H1 (cell line): Measurements from ENCODE around the gene NDUFAF8. TPM values are rescaled to one million over a fixed set of nuclear protein-coding genes. Genes with fewer than 3 reads are reported as not detected.

Source experiments
- ASH2L ChIP-seq: fragments of 200-600, 300-600 bp; sonication (generic); IDR thresholded peaks from one replicate; pipeline ENCODE4 v1.7.1; 2017; ENCODE audit warnings: low read length
- CBX8 ChIP-seq: fragments of 300-800, 300-1000 bp; sonication (generic); IDR thresholded peaks from 2 replicates; pipeline ENCODE4 v1.7.1; 2016; ENCODE audit warnings: low read depth, low read length, borderline replicate concordance
- EGR1 ChIP-seq: IDR thresholded peaks from 2 replicates; pipeline ENCODE4 v1.6.1; 2011; ENCODE audit warnings: low read depth, low read length, borderline replicate concordance
- EP300 ChIP-seq, 2 experiments: IDR thresholded peaks; 1 replicate in 1 of 2; 2 replicates in 1 of 2; pipeline ENCODE4 v1.6.1; 2011 to 2012; ENCODE audit warnings: low read depth in 2 of 2, low read length in 2 of 2, mild to moderate bottlenecking in 2 of 2, borderline replicate concordance in 1 of 2, inconsistent platforms in 1 of 2, moderate library complexity in 1 of 2
- FOSL1 ChIP-seq: IDR thresholded peaks from 2 replicates; pipeline ENCODE4 v1.6.1; 2011; ENCODE audit warnings: mild to moderate bottlenecking, low read depth, low read length, moderate library complexity; ENCODE audit not compliant: insufficient read depth
- RFX5 ChIP-seq: IDR thresholded peaks from 2 replicates; pipeline ENCODE4 v1.6.1; 2011; ENCODE audit warnings: low read depth, low read length, improper control_type of control experiment, borderline replicate concordance
- SIRT6 ChIP-seq: IDR thresholded peaks from one replicate; pipeline ENCODE4 v1.7.1; 2012; ENCODE audit warnings: low read length, inconsistent platforms
- SUZ12 ChIP-seq: fragments of 200-600 bp; sonication (generic); IDR thresholded peaks from 2 replicates; pipeline ENCODE4 v1.6.1; 2012; ENCODE audit warnings: mild to moderate bottlenecking, inconsistent platforms, low read length, moderate library complexity, mixed read lengths
- ZNF274 ChIP-seq: IDR thresholded peaks from 2 replicates; pipeline ENCODE4 v1.7.0; 2012; ENCODE audit warnings: low read length, borderline replicate concordance; ENCODE audit errors: extremely low read depth
- polyA plus RNA-seq, 7 experiments: library from polyadenylated mRNA; depleted of rRNA in 3 of 7; stranded (reverse) in 5 of 7; unstranded in 2 of 7; fragments of >200 nt in 5 of 7; fragments of 200-250 nt in 2 of 7; gene quantifications; 1 replicate in 5 of 7; 2 replicates in 1 of 7; 4 replicates in 1 of 7; pipeline versions ENCODE4 v1.2.1 to v1.2.3, GENCODE V29; 2011 to 2013; ENCODE audit warnings: missing spikeins in 2 of 7, mixed read lengths in 2 of 7
- total RNA-seq: library from RNA; stranded (reverse); fragmentation: NEBNext Ultra II Directional; extraction: Animal tissue kit (Norgen Biotek cat#: 25700); gene quantifications from 2 replicates; pipeline ENCODE4 v1.2.1, GENCODE V29; 2021
- TF ChIP-seq, protein P1 (sequence below): fragments of 300-600 bp; sonication (generic); IDR thresholded peaks from 2 replicates; pipeline ENCODE4 v1.7.1; 2012; ENCODE audit warnings: low read length, moderate library complexity, mild to moderate bottlenecking, inconsistent platforms; ENCODE audit not compliant: insufficient replicate concordance

The NDUFAF8 gene
- total and polyA plus RNA-seq, 2 of the 8 experiments (the other 6 are each of a cell fraction or from before 2014, with no cell fraction given) = 48.9 to 91.1 TPM

DNA sequence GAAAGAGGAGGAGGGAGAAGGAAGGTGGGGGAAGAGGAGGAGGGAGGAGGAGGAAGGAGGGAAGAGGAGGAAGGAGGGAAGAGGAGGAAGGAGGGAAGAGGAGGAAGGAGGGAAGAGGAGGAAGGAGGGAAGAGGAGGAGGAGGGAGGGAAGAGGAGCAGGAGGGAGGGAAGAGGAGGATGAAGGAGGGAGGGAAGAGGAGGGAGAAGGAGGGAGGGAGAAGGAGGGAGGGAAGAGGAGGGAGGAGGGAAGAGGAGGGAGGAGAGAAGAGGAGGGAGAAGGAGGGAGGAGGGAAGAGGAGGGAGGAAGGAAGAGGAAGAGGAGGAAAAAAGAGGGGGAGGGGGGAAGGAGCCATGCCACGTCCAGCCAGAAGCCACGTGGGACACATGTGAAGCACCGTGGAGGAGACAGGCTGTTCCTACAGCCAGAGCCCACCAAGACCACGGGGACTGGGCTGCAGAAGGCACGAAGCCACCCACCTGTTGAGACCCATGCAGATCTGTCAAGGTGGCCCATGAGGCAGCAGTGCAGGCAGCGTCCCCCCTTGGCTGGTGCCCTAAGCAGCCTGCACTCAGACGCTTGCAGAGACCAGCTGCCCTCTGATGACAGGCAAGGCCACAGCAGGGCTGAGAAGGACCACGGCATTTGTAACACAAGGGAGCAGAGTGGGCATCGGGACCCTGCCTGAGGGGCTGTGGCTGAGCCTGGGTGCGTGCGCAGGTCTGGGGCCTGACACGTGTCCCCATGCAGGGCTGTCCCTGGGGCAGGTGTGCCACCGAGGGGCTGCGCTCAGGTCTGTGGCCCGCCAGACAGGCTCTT is 10.3 kb downstream of the NDUFAF8 start (continued):
- TF ChIP-seq EP300 (IDR thresholded peaks at IDR 0.05; ENCODE audit: borderline replicate concordance in 1 of 2, low read depth in 2 of 2, low read length in 2 of 2) = no peak
- no peak for TF ChIP-seq FOSL1
- no peak for TF ChIP-seq CBX8
- no peak for TF ChIP-seq EGR1
- TF ChIP-seq ZNF274 = no peak
- TF ChIP-seq, protein P1, sequence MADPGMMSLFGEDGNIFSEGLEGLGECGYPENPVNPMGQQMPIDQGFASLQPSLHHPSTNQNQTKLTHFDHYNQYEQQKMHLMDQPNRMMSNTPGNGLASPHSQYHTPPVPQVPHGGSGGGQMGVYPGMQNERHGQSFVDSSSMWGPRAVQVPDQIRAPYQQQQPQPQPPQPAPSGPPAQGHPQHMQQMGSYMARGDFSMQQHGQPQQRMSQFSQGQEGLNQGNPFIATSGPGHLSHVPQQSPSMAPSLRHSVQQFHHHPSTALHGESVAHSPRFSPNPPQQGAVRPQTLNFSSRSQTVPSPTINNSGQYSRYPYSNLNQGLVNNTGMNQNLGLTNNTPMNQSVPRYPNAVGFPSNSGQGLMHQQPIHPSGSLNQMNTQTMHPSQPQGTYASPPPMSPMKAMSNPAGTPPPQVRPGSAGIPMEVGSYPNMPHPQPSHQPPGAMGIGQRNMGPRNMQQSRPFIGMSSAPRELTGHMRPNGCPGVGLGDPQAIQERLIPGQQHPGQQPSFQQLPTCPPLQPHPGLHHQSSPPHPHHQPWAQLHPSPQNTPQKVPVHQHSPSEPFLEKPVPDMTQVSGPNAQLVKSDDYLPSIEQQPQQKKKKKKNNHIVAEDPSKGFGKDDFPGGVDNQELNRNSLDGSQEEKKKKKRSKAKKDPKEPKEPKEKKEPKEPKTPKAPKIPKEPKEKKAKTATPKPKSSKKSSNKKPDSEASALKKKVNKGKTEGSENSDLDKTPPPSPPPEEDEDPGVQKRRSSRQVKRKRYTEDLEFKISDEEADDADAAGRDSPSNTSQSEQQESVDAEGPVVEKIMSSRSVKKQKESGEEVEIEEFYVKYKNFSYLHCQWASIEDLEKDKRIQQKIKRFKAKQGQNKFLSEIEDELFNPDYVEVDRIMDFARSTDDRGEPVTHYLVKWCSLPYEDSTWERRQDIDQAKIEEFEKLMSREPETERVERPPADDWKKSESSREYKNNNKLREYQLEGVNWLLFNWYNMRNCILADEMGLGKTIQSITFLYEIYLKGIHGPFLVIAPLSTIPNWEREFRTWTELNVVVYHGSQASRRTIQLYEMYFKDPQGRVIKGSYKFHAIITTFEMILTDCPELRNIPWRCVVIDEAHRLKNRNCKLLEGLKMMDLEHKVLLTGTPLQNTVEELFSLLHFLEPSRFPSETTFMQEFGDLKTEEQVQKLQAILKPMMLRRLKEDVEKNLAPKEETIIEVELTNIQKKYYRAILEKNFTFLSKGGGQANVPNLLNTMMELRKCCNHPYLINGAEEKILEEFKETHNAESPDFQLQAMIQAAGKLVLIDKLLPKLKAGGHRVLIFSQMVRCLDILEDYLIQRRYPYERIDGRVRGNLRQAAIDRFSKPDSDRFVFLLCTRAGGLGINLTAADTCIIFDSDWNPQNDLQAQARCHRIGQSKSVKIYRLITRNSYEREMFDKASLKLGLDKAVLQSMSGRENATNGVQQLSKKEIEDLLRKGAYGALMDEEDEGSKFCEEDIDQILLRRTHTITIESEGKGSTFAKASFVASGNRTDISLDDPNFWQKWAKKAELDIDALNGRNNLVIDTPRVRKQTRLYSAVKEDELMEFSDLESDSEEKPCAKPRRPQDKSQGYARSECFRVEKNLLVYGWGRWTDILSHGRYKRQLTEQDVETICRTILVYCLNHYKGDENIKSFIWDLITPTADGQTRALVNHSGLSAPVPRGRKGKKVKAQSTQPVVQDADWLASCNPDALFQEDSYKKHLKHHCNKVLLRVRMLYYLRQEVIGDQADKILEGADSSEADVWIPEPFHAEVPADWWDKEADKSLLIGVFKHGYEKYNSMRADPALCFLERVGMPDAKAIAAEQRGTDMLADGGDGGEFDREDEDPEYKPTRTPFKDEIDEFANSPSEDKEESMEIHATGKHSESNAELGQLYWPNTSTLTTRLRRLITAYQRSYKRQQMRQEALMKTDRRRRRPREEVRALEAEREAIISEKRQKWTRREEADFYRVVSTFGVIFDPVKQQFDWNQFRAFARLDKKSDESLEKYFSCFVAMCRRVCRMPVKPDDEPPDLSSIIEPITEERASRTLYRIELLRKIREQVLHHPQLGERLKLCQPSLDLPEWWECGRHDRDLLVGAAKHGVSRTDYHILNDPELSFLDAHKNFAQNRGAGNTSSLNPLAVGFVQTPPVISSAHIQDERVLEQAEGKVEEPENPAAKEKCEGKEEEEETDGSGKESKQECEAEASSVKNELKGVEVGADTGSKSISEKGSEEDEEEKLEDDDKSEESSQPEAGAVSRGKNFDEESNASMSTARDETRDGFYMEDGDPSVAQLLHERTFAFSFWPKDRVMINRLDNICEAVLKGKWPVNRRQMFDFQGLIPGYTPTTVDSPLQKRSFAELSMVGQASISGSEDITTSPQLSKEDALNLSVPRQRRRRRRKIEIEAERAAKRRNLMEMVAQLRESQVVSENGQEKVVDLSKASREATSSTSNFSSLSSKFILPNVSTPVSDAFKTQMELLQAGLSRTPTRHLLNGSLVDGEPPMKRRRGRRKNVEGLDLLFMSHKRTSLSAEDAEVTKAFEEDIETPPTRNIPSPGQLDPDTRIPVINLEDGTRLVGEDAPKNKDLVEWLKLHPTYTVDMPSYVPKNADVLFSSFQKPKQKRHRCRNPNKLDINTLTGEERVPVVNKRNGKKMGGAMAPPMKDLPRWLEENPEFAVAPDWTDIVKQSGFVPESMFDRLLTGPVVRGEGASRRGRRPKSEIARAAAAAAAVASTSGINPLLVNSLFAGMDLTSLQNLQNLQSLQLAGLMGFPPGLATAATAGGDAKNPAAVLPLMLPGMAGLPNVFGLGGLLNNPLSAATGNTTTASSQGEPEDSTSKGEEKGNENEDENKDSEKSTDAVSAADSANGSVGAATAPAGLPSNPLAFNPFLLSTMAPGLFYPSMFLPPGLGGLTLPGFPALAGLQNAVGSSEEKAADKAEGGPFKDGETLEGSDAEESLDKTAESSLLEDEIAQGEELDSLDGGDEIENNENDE = no peak
- no peak for TF ChIP-seq SUZ12
- TF ChIP-seq SIRT6 = no peak
- TF ChIP-seq RFX5 = no peak
- no peak for TF ChIP-seq ASH2L
